HG02798 (cell line): ENCODE measurements around the gene FBXO10.
A peak's percentile ranks its signal among the peaks of the same experiment; 100 is the strongest.
"Not testable (repeated sequence)": the region's sequence is repeated elsewhere in the genome, so short reads cannot be mapped to it uniquely, and the experiment has no call there.

Source experiments
- ATAC-seq: cut with Tn5 transposase; IDR thresholded peaks from one replicate; pipeline ENCODE4 v1.9.1; 2021; ENCODE audit warnings: mild to moderate bottlenecking; ENCODE audit not compliant: unreplicated experiment, poor library complexity

FBXO10 gene

GRCh38 chr9:37486616-37487548 lies 89.3 kb downstream of the FBXO10 start:
- ATAC-seq = no peak

DNA sequence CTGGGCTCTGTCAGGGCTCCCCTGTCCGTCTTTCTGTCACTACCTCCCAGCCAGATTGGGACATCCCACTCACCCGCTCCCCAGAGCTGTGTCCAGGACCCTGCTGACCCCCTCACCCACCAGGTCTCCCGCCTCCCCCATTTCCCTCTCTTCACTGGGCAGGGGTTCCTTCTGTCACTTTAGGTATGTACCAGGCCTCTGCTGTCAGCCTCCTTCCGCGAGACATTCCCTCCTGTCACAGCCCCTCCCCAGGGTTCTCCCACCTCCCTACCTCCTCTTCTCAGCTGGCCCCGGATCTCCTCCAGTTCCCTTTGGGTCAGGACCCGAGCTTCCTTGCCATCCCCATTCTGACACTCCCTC lies 89.9 kb downstream of the FBXO10 start:
- ATAC-seq = no peak

DNA sequence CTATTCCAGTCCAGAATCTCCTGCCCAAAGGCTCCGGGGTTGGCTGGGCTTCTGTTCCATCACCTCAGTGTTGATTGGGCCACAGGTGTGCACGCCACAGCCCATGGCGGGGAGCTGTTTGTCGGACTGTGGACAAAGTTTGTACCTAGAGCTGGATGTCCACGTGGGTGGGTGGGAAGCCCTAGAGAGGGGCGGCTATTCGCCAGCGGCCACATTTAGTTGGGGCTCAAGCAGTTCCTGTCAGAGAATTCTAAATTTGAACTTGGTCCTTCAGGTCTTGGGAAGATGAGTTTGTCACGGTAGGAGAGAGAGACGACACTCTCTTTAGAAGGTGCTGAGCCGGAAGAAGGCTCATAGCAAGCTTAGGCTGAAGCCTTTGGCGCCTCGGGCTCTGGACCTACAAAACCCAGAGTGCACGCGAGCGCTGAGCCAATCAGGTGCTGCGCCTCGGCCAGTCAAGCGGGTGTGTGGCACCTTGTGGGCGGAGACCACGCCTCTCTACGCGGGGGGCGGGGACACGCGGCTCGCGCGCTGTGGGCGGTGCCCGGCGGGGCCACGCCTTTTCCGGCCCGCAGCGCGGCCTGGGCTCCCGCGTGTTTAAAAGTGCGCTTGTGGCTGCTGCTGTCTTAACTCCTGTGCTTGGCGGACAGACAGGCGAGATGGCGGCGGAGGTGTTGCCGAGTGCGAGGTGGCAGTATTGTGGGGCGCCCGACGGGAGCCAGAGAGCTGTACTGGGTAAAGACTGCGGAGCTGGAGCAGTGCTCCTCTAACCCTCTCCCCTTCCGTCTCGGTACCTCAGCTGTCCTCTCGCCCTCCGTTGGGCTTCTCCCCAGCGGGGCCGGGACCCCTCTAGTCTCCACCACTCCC lies 90.6 kb downstream of the FBXO10 start, which contains the start of gene POLR1E:
TSS of gene POLR1E (plus strand) at position 560 of the 867 bp plus-strand sequence. CDS start at position 660, 100 bp downstream.
- ATAC-seq = peak; percentile 97

DNA sequence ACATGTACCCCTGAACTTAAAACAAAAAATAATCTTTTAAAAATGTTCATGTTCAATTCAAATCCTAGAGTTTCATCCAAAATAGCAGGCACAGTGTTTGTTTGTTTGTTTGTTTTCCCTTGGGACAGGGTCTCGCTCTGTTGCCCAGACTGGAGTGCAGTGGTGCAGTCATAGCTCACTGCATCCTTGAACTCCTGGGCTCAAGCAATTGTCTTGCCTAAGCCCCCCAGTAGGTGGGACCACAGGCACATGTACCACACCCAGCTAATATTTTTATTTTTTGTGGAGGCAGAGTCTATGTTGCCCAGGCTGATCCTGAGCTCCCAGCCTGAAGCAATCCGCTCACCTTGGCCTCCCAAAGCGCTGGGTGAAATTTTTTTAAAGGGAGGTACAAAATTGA lies 95.4 kb downstream of the FBXO10 start:
- no peak for ATAC-seq

GRCh38 chr9:37477987-37478619 lies 98.1 kb downstream of the FBXO10 start:
- ATAC-seq = not testable (repeated sequence)

DNA sequence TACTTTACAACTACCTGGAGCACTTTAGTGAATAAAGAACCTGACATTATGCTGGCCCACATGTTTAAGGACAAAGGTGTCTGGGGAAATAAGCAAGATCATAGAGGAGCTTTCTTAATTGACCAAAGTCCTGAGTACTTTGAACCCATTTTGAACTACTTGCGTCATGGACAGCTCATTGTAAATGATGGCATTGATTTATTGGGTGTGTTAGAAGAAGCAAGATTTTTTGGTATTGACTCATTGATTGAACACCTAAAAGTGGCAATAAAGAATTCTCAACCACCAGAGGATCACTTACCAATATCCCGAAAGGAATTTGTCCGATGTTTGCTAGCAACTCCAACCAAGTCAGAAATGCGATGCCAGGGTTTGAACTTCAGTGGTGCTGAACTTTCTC lies 98.7 kb downstream of the FBXO10 start:
- not testable (repeated sequence) for ATAC-seq

DNA sequence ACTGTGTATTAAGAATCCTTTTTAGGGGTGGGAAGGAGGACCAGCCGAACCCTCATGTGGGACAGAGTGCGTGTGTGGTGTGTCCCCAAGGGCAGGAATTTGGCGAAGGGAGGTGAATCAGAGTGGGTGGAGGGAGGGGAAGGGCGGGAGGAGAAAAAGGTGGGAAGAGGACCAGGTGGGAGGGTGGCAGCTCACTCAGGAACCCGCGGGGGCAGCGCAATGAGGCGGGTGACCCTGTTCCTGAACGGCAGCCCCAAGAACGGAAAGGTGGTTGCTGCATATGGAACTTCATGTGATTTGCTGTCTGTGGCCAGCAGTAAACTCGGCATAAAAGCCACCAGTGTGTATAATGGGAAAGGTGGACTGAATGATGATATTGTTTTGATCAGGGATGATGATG lies 99.2 kb downstream of the FBXO10 start:
- no peak for ATAC-seq

GRCh38 chr9:37474438-37474837 lies 101.7 kb downstream of the FBXO10 start:
- ATAC-seq = no peak

DNA sequence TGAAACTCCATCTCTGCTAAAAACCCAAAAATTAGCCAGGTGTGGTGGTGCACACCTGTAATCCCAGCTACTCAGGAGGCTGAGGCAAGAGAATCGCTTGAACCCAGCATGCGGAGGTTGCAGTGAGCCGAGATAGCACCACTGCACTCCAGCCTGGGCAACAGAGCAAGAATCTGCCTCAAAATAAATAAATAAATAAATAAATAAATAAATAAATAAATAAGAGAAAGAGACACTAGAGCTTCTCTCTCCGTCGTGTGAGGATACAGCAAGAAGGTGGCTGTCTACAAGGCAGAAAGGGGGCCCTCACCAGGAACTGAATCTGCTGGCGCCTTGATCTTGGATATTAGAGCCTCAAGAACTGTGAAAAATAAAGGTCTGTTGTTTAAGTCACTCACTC lies 102.2 kb downstream of the FBXO10 start:
- ATAC-seq = not testable (repeated sequence)

GRCh38 chr9:37471942-37472684 lies 104.1 kb downstream of the FBXO10 start:
- no peak for ATAC-seq

DNA sequence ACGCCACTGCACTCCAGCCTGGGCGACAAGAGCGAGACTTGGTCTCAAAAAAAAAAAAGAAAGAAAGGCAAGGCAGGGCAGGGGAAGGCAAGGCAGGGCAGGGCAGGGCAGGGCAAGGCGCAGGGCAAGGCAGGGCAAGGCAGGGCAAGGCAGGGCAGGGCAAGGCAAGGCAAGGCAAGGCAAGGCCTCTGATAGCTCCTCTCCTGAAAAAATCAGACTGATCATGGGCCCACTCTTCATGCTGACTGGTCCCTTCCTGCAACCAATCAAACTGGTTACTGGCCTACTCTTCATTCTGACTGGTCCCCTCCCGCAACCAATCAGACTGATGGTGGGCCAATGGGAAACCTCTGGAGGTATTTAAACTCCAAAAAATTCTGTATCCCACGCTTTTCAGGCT lies 107.6 kb downstream of the FBXO10 start:
- ATAC-seq = no peak

- not testable (repeated sequence) for ATAC-seq
Measured at GRCh38 chr9:37467530-37467929, 108.7 kb downstream of the FBXO10 start.

- peak; percentile 4 for ATAC-seq
Measured at GRCh38 chr9:37466037-37466709, 110.0 kb downstream of the FBXO10 start.

DNA sequence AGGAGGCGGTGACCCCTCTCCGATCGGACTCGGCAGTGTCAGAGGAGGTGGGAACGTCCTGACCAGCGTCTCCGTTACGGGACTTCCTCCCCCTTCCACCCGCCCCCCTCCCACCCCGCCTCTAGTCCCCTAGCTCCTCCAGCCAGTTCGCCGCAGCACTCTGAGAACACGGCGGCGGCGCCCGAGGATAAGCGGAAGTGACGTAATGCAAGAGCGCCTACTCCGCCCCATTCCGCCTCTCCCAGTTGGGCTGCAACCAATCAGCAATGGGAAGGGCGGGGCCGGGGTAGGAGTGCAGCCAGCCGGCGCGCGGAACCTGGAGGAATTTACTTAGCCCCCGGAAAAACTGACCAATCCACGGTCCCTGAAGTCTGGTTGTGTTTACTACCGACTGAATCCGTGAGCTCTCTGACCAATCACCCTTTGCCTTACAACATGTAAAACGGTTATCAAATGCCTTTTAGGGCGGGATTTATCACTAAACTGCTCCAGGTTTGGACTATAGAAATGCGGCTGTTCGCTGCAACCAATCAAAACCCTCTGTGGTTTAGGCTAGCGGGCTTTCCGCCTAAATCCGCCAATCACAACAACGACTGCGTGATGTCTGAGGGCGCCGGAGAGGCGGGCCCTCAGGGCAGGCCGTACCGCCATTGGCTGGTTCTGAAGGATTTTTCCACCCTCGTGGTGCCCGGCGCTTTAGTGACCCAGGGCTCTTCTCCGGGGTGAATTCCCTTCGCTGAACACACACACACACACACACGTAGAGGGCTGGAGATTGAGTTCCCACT lies 110.7 kb downstream of the FBXO10 start, which contains the start of gene ZBTB5:
TSS of gene ZBTB5 (minus strand) at position 202 of the 788 bp plus-strand sequence. CDS start 22,899 bp downstream, outside the sequence.
- ATAC-seq = peak; percentile 86

GRCh38 chr9:37464426-37465248 lies 111.5 kb downstream of the FBXO10 start:
- ATAC-seq = peak; percentile 39

DNA sequence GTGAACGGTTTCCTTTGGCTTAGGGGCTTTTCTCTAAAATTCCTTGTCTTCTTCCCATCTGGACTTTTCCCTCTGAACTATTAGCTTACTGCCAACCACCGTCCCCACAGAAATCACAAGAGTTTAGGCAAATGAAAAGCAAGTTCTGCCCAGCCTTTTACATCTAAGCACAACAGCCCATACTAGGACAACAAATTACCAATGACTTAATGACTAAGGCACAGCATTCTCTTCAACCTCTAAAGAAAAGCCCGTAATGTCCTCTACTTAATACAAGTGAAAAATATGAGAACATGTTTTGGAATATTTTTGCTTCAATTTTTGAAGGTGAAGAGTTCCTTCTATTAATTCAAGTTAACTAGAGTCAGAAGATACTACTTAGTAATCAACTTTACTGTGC lies 112.2 kb downstream of the FBXO10 start:
- no peak for ATAC-seq
